GM04503 (cell line): ENCODE results near the gene NDUFB6.
"Not testable (repeated sequence)": the region's sequence is repeated elsewhere in the genome, so short reads cannot be mapped to it uniquely, and the experiment has no call there.

Source experiments
- DNase-seq: peaks from one replicate; pipeline ENCODE4 v3.0.0-alpha.2; 2012; ENCODE audit warnings: low read depth

The NDUFB6 gene

DNA sequence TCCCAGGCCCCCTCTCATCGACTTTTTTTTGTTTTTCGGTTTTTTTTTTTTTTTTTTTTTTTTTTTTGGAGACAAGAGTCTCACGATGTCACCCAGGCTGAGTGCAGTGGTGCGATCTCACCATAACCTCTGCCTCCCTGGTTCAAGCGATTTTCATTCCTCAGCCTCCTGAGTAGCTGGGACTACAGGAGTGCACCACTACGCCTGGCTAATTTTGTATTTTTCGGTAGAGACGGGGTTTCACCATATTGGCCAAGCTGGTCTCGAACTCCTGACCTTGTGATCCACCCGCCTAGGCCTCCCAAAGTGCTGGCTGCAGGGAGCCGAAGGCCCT is 48.4 kb downstream of the NDUFB6 start:
- not testable (repeated sequence) for DNase-seq

DNA sequence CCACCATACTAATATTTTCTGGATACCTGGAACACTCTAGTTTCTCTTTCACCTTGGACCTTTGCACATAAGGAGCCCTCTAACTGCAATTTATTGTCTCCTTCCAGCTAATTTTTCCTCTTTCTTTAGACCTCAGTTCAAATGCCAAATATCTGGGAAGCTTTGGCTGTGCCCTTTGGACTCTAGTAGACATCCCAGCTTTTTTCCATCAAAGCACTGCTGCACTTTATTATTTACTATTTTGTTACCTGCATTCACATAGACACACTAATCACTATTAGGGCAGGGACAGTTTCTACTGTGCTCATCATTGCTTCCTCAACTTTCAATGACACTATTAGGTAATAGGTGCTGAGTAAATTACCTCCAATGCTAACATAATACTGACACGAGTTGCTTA is 49.0 kb downstream of the NDUFB6 start:
- no peak for DNase-seq

DNA sequence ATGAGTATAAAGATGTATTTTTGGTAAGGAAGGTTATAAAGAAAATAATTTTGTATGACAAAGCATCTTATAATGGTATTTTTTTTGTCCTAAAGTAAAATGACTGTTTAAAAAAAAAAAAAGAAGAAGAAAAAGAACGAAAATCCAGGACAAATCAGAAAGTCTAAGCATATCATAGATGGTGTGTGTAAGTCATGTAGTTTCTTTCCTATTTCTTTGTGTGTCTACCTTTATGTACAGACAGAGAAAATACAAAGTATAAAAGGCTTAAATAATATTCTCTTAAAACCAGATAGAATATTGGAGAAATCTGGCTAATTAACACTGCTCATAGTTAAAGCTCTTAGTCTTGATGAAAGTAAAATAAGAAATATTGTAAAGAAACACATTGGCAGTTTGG is 54.7 kb downstream of the NDUFB6 start:
- no peak for DNase-seq

GRCh38 chr9:32516241-32516640 is 56.7 kb downstream of the NDUFB6 start:
- no peak for DNase-seq

- DNase-seq, result no peak
These were observed 64.2 kb downstream of the NDUFB6 start for GRCh38 chr9:32508728-32509127.

GRCh38 chr9:32503008-32503407 is 70.0 kb downstream of the NDUFB6 start:
- DNase-seq, result no peak
